ENCODE measurements around the gene SCAMP2.

GRCh38 chr15:74889883-74890664 is 16.9 kb upstream of the SCAMP2 start, which contains the start of gene MPI:
- TF ChIP-seq POLR2A (IDR thresholded peaks at IDR 0.05) (peak; percentile 51 to 62), CTCF (IDR thresholded peaks at IDR 0.05 in 4 of 5, conservative IDR thresholded peaks at IDR 0.05 in 1 of 5) (peak in 2 of 5 experiments; percentile 13 to 46)

Measured in gastrocnemius medialis (tissue), 4 donors.